Kidney (tissue), 14 donors: ENCODE measurements around the gene KLHL30. TPM values are rescaled to one million over a fixed set of nuclear protein-coding genes. Genes with fewer than 3 reads are reported as not detected.

ENCODE experiments used
- DNase-seq, 5 donors: peaks; one replicate each; pipeline ENCODE4 v3.0.0-alpha.2; 2013 to 2020
- FAIRE-seq: peaks from 2 replicates; lab custom pipeline; 2012; peaks lifted over from hg19 to GRCh38; lab: Jason Lieb, UNC
- H3K27ac ChIP-seq, 2 donors: one replicate each; pipeline ENCODE4 v1.7.0; 2013; ENCODE audit warnings: low read depth in 2 of 2, low read length in 2 of 2, inconsistent platforms in 1 of 2
- H3K27me3 ChIP-seq: one replicate; pipeline ENCODE4 v1.7.1; 2013; ENCODE audit warnings: low read length, inconsistent platforms; ENCODE audit not compliant: control insufficient read depth, insufficient read depth
- H3K36me3 ChIP-seq, 3 donors: one replicate each; pipeline versions ENCODE4 v1.7.0 to v1.7.1; 2013; ENCODE audit warnings: low read length in 3 of 3, control low read depth in 1 of 3, inconsistent platforms in 1 of 3; ENCODE audit not compliant: insufficient read depth in 3 of 3, control insufficient read depth in 2 of 3
- H3K4me1 ChIP-seq, 3 donors: one replicate each; pipeline versions ENCODE4 v1.7.0 to v1.7.1; 2013; ENCODE audit warnings: low read length in 3 of 3, inconsistent platforms in 1 of 3, low read depth in 1 of 3; ENCODE audit not compliant: control insufficient read depth in 2 of 3, insufficient read depth in 2 of 3
- H3K4me3 ChIP-seq, 3 donors: one replicate each; pipeline versions ENCODE4 v1.7.0 to v1.8.1; 2013; ENCODE audit warnings: low read length in 3 of 3, control low read depth in 1 of 3, inconsistent platforms in 1 of 3
- H3K9ac ChIP-seq, 3 donors: one replicate each; pipeline versions ENCODE4 v1.7.0 to v1.7.1; 2013; ENCODE audit warnings: low read length in 3 of 3, control low read depth in 1 of 3, inconsistent platforms in 1 of 3
- H3K9me3 ChIP-seq, 3 donors: one replicate each; pipeline versions ENCODE4 v1.7.0 to v1.7.1; 2013; ENCODE audit warnings: low read length in 3 of 3, control low read depth in 1 of 3, inconsistent platforms in 1 of 3; ENCODE audit not compliant: control insufficient read depth in 2 of 3, insufficient read depth in 1 of 3
- CTCF ChIP-seq: IDR thresholded peaks from 3 replicates; pipeline ENCODE4 v1.5.1; 2012; ENCODE audit warnings: mild to moderate bottlenecking, moderate library complexity, borderline replicate concordance; ENCODE audit not compliant: insufficient read depth; ENCODE audit errors: extremely low read depth
- intact Hi-C: fragments of 100-400 bp; cut with DNase I; formaldehyde crosslinking; loops from one replicate; pipeline ENCODE4 v1.11.1; 2022
- polyA plus RNA-seq: library from polyadenylated mRNA; stranded (reverse); fragments of 350-450 nt; fragmentation: Illumina TruSeq; extraction: RNeasy Lipid Tissue Mini Kit (QIAGEN cat#74804); gene quantifications from one replicate; pipeline ENCODE4 v1.2.3, GENCODE V29; 2014; ENCODE audit warnings: low read depth, low replicate concordance; ENCODE audit not compliant: insufficient read depth
- total RNA-seq: library from RNA; stranded (reverse); fragmentation: NEBNext Ultra II Directional; extraction: Animal tissue kit (Norgen Biotek cat#: 25700); gene quantifications from one replicate; pipeline ENCODE4 v1.2.1, GENCODE V29; 2021
- donor health status: control.
- donor health status: control.
- donor health status: control.
- donor health status: control.
- donor health status: control.
- donor health status: DM: yes; HTN: yes; CAD: no.
- donor health status: Normal renal cell carcinoma (clear cell type).

KLHL30 gene
- total and polyA plus RNA-seq, 2 donors from 2014 or later: 0.24 to 5.7 TPM

GRCh38 chr2:238166391-238167343 is 28.2 kb downstream of the KLHL30 start:
- no peak overlapping the region for H3K4me3 ChIP-seq
- peaks cover 5 to 11% (median 8%) of the 10 kb centered on the region in 3 donors for H3K4me1 ChIP-seq
- no peak overlapping the region for H3K27ac ChIP-seq
- no peak for FAIRE-seq
- H3K9ac ChIP-seq: no peak overlapping the region
- intact Hi-C loops: no loop called here
- H3K9me3 ChIP-seq: no peaks in the 10 kb centered on the region
- peaks cover 0 to 19% (median 5%) of the 10 kb centered on the region in 3 donors for H3K36me3 ChIP-seq
- DNase-seq: peak; percentile 61 to 92 (median 64)
- no peak for TF ChIP-seq CTCF
- no peaks in the 10 kb centered on the region for H3K27me3 ChIP-seq

- no peak overlapping the region for H3K4me3 ChIP-seq
Measured at GRCh38 chr2:238167344-238167715, 28.9 kb downstream of the KLHL30 start.

GRCh38 chr2:238167761-238168160 is 29.3 kb downstream of the KLHL30 start:
- peaks cover 5 to 11% (median 8%) of the 10 kb centered on the region in 3 donors for H3K4me1 ChIP-seq
- DNase-seq (peak in 1 of 5 donors; percentile 74), FAIRE-seq (no peak)
- no peak for TF ChIP-seq CTCF
- H3K36me3 ChIP-seq: peaks cover 0 to 27% (median 13%) of the 10 kb centered on the region in 3 donors
- H3K27me3 ChIP-seq: no peaks in the 10 kb centered on the region
- no peak overlapping the region for H3K9ac ChIP-seq
- no peak overlapping the region for H3K4me3 ChIP-seq
- no peak overlapping the region for H3K27ac ChIP-seq
- intact Hi-C loops: no loop called here
- H3K9me3 ChIP-seq: no peaks in the 10 kb centered on the region

More at GRCh38 chr2:238167344-238167715, 28.9 kb downstream of the KLHL30 start:
- peak in 1 of 5 donors; percentile 53 for DNase-seq
- Histone ChIP-seq H3K4me1 (peaks cover 5 to 11% (median 8%) of the 10 kb centered on the region in 3 donors), H3K9ac (no peak overlapping the region), H3K9me3 (no peaks in the 10 kb centered on the region), H3K27ac (no peak overlapping the region), H3K36me3 (peaks cover 0 to 23% (median 9%) of the 10 kb centered on the region in 3 donors), H3K27me3 (no peaks in the 10 kb centered on the region)
- no peak for TF ChIP-seq CTCF
- FAIRE-seq: no peak
- intact Hi-C loops: no loop called here
